Sigmoid colon (tissue), 4 donors: ENCODE results near the gene MRI1.

Source experiments
- CTCF ChIP-seq, 4 experiments: fragments of 450-650 bp in 3 of 4; fragments of 200-600 bp in 1 of 4; IDR thresholded peaks; one replicate each; pipeline ENCODE4 v1.5.1; 2016 to 2019; ENCODE audit warnings: antibody characterized with exemption in 4 of 4, mild to moderate bottlenecking in 3 of 4, moderate library complexity in 2 of 4
- EP300 ChIP-seq, 4 donors: sonication (generic); formaldehyde crosslinking; IDR thresholded peaks; one replicate each; pipeline ENCODE4 v1.6.1; 2017; ENCODE audit warnings: antibody characterized with exemption in 4 of 4
- POLR2A ChIP-seq, 2 donors: fragments of 450-650 bp; IDR thresholded peaks; one replicate each; pipeline ENCODE4 v1.6.1; 2016; ENCODE audit warnings: antibody characterized with exemption in 2 of 2, mild to moderate bottlenecking in 2 of 2, moderate library complexity in 2 of 2
- POLR2AphosphoS5 ChIP-seq, 4 donors: sonication (generic); formaldehyde crosslinking; IDR thresholded peaks; one replicate each; pipeline ENCODE4 v1.6.1; 2017; ENCODE audit warnings: antibody characterized with exemption in 4 of 4

GRCh38 chr19:13782537-13782936 is 18.2 kb downstream of the MRI1 start:
- no peak for TF ChIP-seq CTCF (IDR thresholded peaks at IDR 0.05)
- no peak for TF ChIP-seq EP300 (IDR thresholded peaks at IDR 0.05)
- TF ChIP-seq POLR2AphosphoS5 (IDR thresholded peaks at IDR 0.05): no peak
- TF ChIP-seq POLR2A (IDR thresholded peaks at IDR 0.05): no peak
